SK-N-SH (cell line): ENCODE results near the gene CIROP. TPM values are rescaled to one million over a fixed set of nuclear protein-coding genes. Genes with fewer than 3 reads are reported as not detected.

Experiments used
- CTCF ChIA-PET: fragments of 300-600, 350-600 bp; formaldehyde crosslinking; extraction: SDS; loops from one replicate; lab custom pipeline; 2021; lab: Yijun Ruan, JAX
- POLR2A ChIA-PET: fragments of 350-600 bp; sonication (Branson Sonifier 250); formaldehyde crosslinking; extraction: SDS; loops from one replicate; lab custom pipeline; 2020; ENCODE audit warnings: antibody characterized with exemption, inconsistent platforms; lab: Yijun Ruan, JAX
- DNase-seq: peaks from one replicate; pipeline ENCODE4 v3.0.0; 2012
- H2AFZ ChIP-seq: fragments of 200-600 bp; sonication (generic); 2 replicates; pipeline ENCODE4 v1.8.1; 2016; ENCODE audit warnings: antibody characterized with exemption, mild to moderate bottlenecking, low read depth
- H3F3A ChIP-seq: fragments of 200-600 bp; sonication (generic); replicated peaks from 2 replicates; pipeline ENCODE3; 2016; ENCODE audit warnings: antibody characterized with exemption, mild to moderate bottlenecking; ENCODE audit not compliant: insufficient read depth
- H3K27ac ChIP-seq, 2 experiments: fragments of 200-500 bp in 1 of 2; fragments of 200-600 bp in 1 of 2; sonication (Bioruptor generic) in 1 of 2; sonication (generic), shearing (Covaris generic) in 1 of 2; 2 replicates each; pipeline versions ENCODE4 v1.5.1 to v1.6.1; 2014 to 2016; ENCODE audit warnings: low read depth in 2 of 2, inconsistent platforms in 1 of 2, low read length in 1 of 2, mild to moderate bottlenecking in 1 of 2, mixed read lengths in 1 of 2
- H3K27me3 ChIP-seq: fragments of 200-600 bp; sonication (generic), shearing (Covaris generic); 2 replicates; pipeline ENCODE4 v1.6.1; 2016; ENCODE audit warnings: mixed run types; ENCODE audit not compliant: insufficient read depth
- H3K36me3 ChIP-seq, 2 experiments: fragments of 200-500 bp in 1 of 2; fragments of 200-600 bp in 1 of 2; sonication (Bioruptor generic) in 1 of 2; sonication (generic) in 1 of 2; replicated peaks in 1 of 2; 2 replicates each; pipeline versions ENCODE3 to v1.5.1; 2014 to 2016; ENCODE audit warnings: low read length in 1 of 2, mild to moderate bottlenecking in 1 of 2; ENCODE audit not compliant: insufficient read depth in 2 of 2, control insufficient read depth in 1 of 2
- H3K4me1 ChIP-seq, 2 experiments: fragments of 200-500 bp in 1 of 2; fragments of 200-600 bp in 1 of 2; sonication (Bioruptor generic) in 1 of 2; sonication (generic), shearing (Covaris generic) in 1 of 2; 2 replicates each; pipeline versions ENCODE4 v1.5.1 to v1.6.1; 2014 to 2016; ENCODE audit warnings: low read depth in 1 of 2, low read length in 1 of 2, mixed run types in 1 of 2; ENCODE audit not compliant: insufficient read depth in 2 of 2, control insufficient read depth in 1 of 2
- H3K4me2 ChIP-seq: fragments of 200-600 bp; sonication (generic), shearing (Covaris generic); 2 replicates; pipeline ENCODE4 v1.6.1; 2017; ENCODE audit warnings: mixed run types
- H3K4me3 ChIP-seq, 2 experiments: fragments of 200-500 bp in 1 of 2; fragments of 200-600 bp in 1 of 2; sonication (Bioruptor generic) in 1 of 2; sonication (generic), shearing (Covaris generic) in 1 of 2; 2 replicates each; pipeline versions ENCODE4 v1.5.1 to v1.8.1; 2014 to 2016; ENCODE audit warnings: low read depth in 2 of 2, inconsistent platforms in 1 of 2, low read length in 1 of 2, mild to moderate bottlenecking in 1 of 2, mixed read lengths in 1 of 2, moderate library complexity in 1 of 2
- H3K79me2 ChIP-seq: fragments of 200-600 bp; sonication (generic); 2 replicates; pipeline ENCODE4 v1.8.1; 2017; ENCODE audit warnings: mild to moderate bottlenecking; ENCODE audit not compliant: insufficient read depth
- H3K9ac ChIP-seq: fragments of 200-600 bp; sonication (generic); 2 replicates; pipeline ENCODE4 v1.6.1; 2017; ENCODE audit warnings: mixed run types
- H3K9me2 ChIP-seq: fragments of 200-600 bp; sonication (generic); 2 replicates; pipeline ENCODE4 v1.6.1; 2017; ENCODE audit warnings: mixed run types
- H3K9me3 ChIP-seq: fragments of 200-600 bp; sonication (generic); 2 replicates; pipeline ENCODE4 v1.6.1; 2017; ENCODE audit warnings: mixed run types, mild to moderate bottlenecking, moderate library complexity
- H4K20me1 ChIP-seq: fragments of 200-600 bp; sonication (generic); 2 replicates; pipeline ENCODE4 v1.6.1; 2017; ENCODE audit warnings: mild to moderate bottlenecking, mixed run types; ENCODE audit not compliant: insufficient read depth
- CTCF ChIP-seq: fragments of 200-600 bp; sonication (generic); IDR thresholded peaks from 2 replicates; pipeline ENCODE4 v1.6.1; 2017; ENCODE audit warnings: antibody characterized with exemption, mild to moderate bottlenecking, moderate library complexity
- FOSL2 ChIP-seq: IDR thresholded peaks from 2 replicates; pipeline ENCODE4 v1.4.0; 2012; ENCODE audit warnings: low read depth, mild to moderate bottlenecking, moderate library complexity, borderline replicate concordance
- GATA2 ChIP-seq: sonication (generic); formaldehyde crosslinking; IDR thresholded peaks from 2 replicates; pipeline ENCODE4 v1.5.0; 2020; ENCODE audit warnings: mild to moderate bottlenecking, missing genetic modification reagents
- JUND ChIP-seq: IDR thresholded peaks from 2 replicates; pipeline ENCODE4 v1.4.0; 2012
- MAX ChIP-seq: IDR thresholded peaks from 2 replicates; pipeline ENCODE4 v1.4.0; 2012; ENCODE audit warnings: low read depth
- NFIC ChIP-seq: IDR thresholded peaks from 2 replicates; pipeline ENCODE4 v1.4.0; 2012; ENCODE audit warnings: borderline replicate concordance
- POLR2AphosphoS5 ChIP-seq: IDR thresholded peaks from 2 replicates; pipeline ENCODE4 v1.6.1; 2012; ENCODE audit warnings: low read depth, low read length
- RCOR1 ChIP-seq: fragments of 150-350 bp; IDR thresholded peaks from 2 replicates; pipeline ENCODE4 v1.6.1; 2017; ENCODE audit warnings: antibody characterized with exemption, low read length
- REST ChIP-seq: IDR thresholded peaks from 2 replicates; pipeline ENCODE4 v1.6.1; 2012; ENCODE audit warnings: mild to moderate bottlenecking, low read depth, low read length, moderate library complexity
- RXRA ChIP-seq: IDR thresholded peaks from 2 replicates; pipeline ENCODE4 v1.4.0; 2012; ENCODE audit warnings: low read depth, mild to moderate bottlenecking, borderline replicate concordance
- TCF12 ChIP-seq: IDR thresholded peaks from 2 replicates; pipeline ENCODE4 v1.4.0; 2012
- USF1 ChIP-seq: IDR thresholded peaks from 2 replicates; pipeline ENCODE4 v1.4.0; 2012; ENCODE audit warnings: low read depth, borderline replicate concordance
- ZBTB33 ChIP-seq: IDR thresholded peaks from 2 replicates; pipeline ENCODE4 v1.4.0; 2012; ENCODE audit warnings: low read depth, borderline replicate concordance
- WGBS: methylation state at CpG from one replicate; pipeline ENCODE4 v1.1.6; 2017; ENCODE audit warnings: low lambda C conversion rate; 5-methylcytosine and 5-hydroxymethylcytosine counted together
- polyA plus RNA-seq, 3 experiments: library from polyadenylated mRNA; depleted of rRNA; stranded (reverse); fragments of >200 nt; gene quantifications; 2 replicates each; pipeline ENCODE4 v1.2.3, GENCODE V29; 2012

The CIROP gene
- polyA plus RNA-seq, 1 of the 3 experiments (the other 2 are of a cell fraction), result not detected

GRCh38 chr14:23078692-23079116, 26.1 kb downstream of the CIROP start:
- no peaks in the 10 kb centered on the region for H3K9me3 ChIP-seq
- H4K20me1 ChIP-seq, result no peaks in the 10 kb centered on the region
- TF ChIP-seq ZBTB33 (no peak), GATA2 (no peak), FOSL2 (peak; percentile 94), MAX (peak; percentile 52; the same call in 1 of the 2 replicates), RCOR1 (no peak), POLR2AphosphoS5 (no peak), CTCF (peak; percentile 9; the same call in 1 of the 2 replicates), RXRA (peak; percentile 84), USF1 (peak; percentile 70; the same call in 1 of the 2 replicates), NFIC (peak; percentile 14; the same call in 1 of the 2 replicates), REST (no peak), JUND (peak; percentile 78), TCF12 (peak; percentile 46; the same call in 1 of the 2 replicates)
- no peak for DNase-seq
- CTCF ChIA-PET, result interaction anchor here (0.7 to 5.8 kb wide), 6 partner anchors 10 to 148 kb away, joined by 4 to 73 read pairs (median 28); partner anchors contain the start of genes ACIN1, C14orf119 and CDH24
- H2AFZ ChIP-seq, result no peak overlapping the region
- H3K4me2 ChIP-seq, result peak overlapping the region; percentile 42
- H3K27ac ChIP-seq, result peak overlapping the region; percentile 44 to 75; a peak in 3 of 4 replicates
- POLR2A ChIA-PET, result no interaction called here
- H3K36me3 ChIP-seq, result peaks cover 77 to 84% of the 10 kb centered on the region in 2 experiments
- no peaks in the 10 kb centered on the region for H3K27me3 ChIP-seq
- peaks cover 47% of the 10 kb centered on the region for H3F3A ChIP-seq
- no peak overlapping the region for H3K4me3 ChIP-seq
- 12% methylated on average over 2 of the region's 2 CpGs for WGBS
- H3K9ac ChIP-seq, result no peak overlapping the region
- H3K4me1 ChIP-seq, result peaks cover 0 to 22% of the 10 kb centered on the region in 2 experiments; a peak in 2 of 4 replicates
- peaks cover 55% of the 10 kb centered on the region for H3K79me2 ChIP-seq
- no peaks in the 10 kb centered on the region for H3K9me2 ChIP-seq
